ENCODE measurements around the gene PEG3.

DNA sequence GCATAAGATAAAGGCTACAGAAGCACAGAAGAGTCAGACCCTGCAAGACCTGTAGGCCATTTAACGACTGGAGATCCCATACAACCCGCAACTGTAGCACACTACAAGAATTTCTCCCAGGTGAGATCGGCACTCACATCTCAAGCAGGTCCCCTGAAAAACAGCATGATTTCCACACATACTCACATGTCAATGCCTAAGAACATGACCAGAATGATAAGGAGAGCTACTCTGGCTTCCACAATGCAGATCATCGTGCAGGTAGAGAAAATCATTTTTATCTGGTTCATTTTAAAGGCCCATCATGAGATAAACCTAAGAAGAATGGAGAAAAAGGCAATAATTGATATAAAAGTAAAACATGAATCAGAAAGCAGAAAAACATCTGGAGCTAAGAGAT lies 17.5 kb upstream of the PEG3 start:
- TF ChIP-seq, protein P1, sequence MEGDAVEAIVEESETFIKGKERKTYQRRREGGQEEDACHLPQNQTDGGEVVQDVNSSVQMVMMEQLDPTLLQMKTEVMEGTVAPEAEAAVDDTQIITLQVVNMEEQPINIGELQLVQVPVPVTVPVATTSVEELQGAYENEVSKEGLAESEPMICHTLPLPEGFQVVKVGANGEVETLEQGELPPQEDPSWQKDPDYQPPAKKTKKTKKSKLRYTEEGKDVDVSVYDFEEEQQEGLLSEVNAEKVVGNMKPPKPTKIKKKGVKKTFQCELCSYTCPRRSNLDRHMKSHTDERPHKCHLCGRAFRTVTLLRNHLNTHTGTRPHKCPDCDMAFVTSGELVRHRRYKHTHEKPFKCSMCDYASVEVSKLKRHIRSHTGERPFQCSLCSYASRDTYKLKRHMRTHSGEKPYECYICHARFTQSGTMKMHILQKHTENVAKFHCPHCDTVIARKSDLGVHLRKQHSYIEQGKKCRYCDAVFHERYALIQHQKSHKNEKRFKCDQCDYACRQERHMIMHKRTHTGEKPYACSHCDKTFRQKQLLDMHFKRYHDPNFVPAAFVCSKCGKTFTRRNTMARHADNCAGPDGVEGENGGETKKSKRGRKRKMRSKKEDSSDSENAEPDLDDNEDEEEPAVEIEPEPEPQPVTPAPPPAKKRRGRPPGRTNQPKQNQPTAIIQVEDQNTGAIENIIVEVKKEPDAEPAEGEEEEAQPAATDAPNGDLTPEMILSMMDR (IDR thresholded peaks at IDR 0.05), result no peak
- no peak for TF ChIP-seq POLR2A (IDR thresholded peaks at IDR 0.05)
